IPS-15b (cell line): Measurements from ENCODE around the gene RNASE9.
"Not testable (repeated sequence)": the region's sequence is repeated elsewhere in the genome, so short reads cannot be mapped to it uniquely, and the experiment has no call there.

ENCODE experiments used
- H3K27me3 ChIP-seq: one replicate; pipeline ENCODE4 v1.6.1; 2013; ENCODE audit warnings: low read length; ENCODE audit not compliant: control insufficient read depth, insufficient read depth
- H3K36me3 ChIP-seq: one replicate; pipeline ENCODE4 v1.6.1; 2013; ENCODE audit warnings: low read length; ENCODE audit not compliant: control insufficient read depth, insufficient read depth
- H3K4me1 ChIP-seq: one replicate; pipeline ENCODE4 v1.6.1; 2013; ENCODE audit warnings: mild to moderate bottlenecking, low read length; ENCODE audit not compliant: control insufficient read depth, insufficient read depth
- H3K4me3 ChIP-seq: one replicate; pipeline ENCODE4 v1.5.1; 2013; ENCODE audit warnings: low read depth, low read length
- H3K9ac ChIP-seq: one replicate; pipeline ENCODE4 v1.6.1; 2013; ENCODE audit warnings: low read depth, mild to moderate bottlenecking, low read length
- H3K9me3 ChIP-seq: one replicate; pipeline ENCODE4 v1.6.1; 2013; ENCODE audit warnings: mild to moderate bottlenecking, low read length; ENCODE audit not compliant: control insufficient read depth, insufficient read depth

Gene RNASE9

DNA sequence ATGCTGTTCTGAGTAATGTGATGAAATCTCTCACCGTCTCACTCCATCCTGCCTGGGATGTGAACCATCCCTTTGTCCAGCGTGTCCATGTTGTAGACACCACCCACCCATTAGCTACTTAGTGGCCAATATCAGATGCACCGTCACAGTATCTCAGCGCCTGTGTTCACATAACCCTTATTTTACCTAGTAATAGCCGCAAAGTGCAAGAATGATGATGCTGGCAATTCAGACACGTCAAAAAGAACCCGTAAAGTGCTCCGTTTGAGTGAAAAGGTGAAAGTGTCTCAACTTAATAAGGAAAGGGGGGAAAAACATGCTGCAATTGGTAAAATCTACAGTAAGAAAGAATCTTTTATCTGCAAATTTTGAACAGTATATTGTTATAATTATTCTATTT is 52.5 kb downstream of the RNASE9 start:
- Histone ChIP-seq H3K9me3 (no peaks in the 10 kb centered on the region), H3K27me3 (peaks cover 4% of the 10 kb centered on the region), H3K36me3 (no peaks in the 10 kb centered on the region), H3K4me1 (peaks cover 4% of the 10 kb centered on the region), H3K9ac (no peak overlapping the region), H3K4me3 (no peak overlapping the region)

DNA sequence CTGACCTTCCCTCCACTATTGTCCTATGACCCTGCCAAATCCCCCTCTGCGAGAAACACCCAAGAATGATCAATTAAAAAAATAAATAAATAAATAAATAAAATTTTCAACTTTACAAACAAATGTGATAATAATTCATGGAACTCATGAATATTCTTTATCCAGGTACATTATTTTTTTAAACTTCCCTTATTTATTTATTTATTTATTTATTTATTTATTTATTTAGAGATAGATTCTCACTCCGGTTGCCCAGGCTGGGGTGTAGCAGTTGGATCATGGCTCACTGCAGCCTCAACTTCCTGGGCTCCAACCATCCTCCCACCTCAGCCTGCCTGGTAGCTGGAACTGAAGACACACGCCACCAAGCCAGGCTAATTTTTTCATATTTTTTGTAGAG is 53.3 kb downstream of the RNASE9 start:
- not testable (repeated sequence) for H3K36me3 ChIP-seq, H3K4me3 ChIP-seq, H3K27me3 ChIP-seq, H3K4me1 ChIP-seq, H3K9ac ChIP-seq, H3K9me3 ChIP-seq

DNA sequence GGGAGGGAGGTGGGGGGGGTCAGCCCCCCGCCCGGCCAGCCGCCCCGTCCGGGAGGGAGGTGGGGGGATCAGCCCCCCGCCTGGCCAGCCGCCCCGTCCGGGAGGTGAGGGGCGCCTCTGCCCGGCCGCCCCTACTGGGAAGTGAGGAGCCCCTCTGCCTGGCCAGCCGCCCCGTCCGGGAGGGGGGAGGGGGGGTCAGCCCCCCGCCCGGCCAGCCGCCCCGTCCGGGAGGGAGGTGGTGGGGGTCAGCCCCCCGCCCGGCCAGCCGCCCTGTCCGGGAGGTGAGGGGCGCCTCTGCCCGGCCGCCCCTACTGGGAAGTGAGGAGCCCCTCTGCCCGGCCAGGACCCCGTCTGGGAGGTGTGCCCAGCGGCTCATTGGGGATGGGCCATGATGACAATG is 54.1 kb downstream of the RNASE9 start:
- not testable (repeated sequence) for H3K4me1 ChIP-seq, H3K27me3 ChIP-seq, H3K9me3 ChIP-seq, H3K36me3 ChIP-seq, H3K4me3 ChIP-seq, H3K9ac ChIP-seq

- not testable (repeated sequence) for H3K4me3 ChIP-seq, H3K9me3 ChIP-seq, H3K4me1 ChIP-seq, H3K9ac ChIP-seq, H3K36me3 ChIP-seq, H3K27me3 ChIP-seq
These were observed 54.6 kb downstream of the RNASE9 start for GRCh38 chr14:20506276-20506675.
